GM18867 (cell line): ENCODE results near the gene CCL18.
A peak's percentile ranks its signal among the peaks of the same experiment; 100 is the strongest.
"Not testable (repeated sequence)": the region's sequence is repeated elsewhere in the genome, so short reads cannot be mapped to it uniquely, and the experiment has no call there.

ENCODE experiments used
- ATAC-seq: cut with Tn5 transposase; IDR thresholded peaks from one replicate; pipeline ENCODE4 v1.9.1; 2021; ENCODE audit warnings: mild to moderate bottlenecking, moderate library complexity; ENCODE audit not compliant: unreplicated experiment

The CCL18 gene

GRCh38 chr17:36099004-36099403 is 34.9 kb downstream of the CCL18 start:
- ATAC-seq: not testable (repeated sequence)

- peak; percentile 78 for ATAC-seq
Measured at GRCh38 chr17:36103401-36103975, 39.4 kb downstream of the CCL18 start, which contains the start of gene CCL4. CCL4 (plus strand) TSS chr17:36103827; CDS start chr17:36103906, 79 bp downstream.

GRCh38 chr17:36104246-36104645 is 40.2 kb downstream of the CCL18 start:
- not testable (repeated sequence) for ATAC-seq

GRCh38 chr17:36104701-36105181 is 40.7 kb downstream of the CCL18 start:
- no peak for ATAC-seq

- ATAC-seq: no peak
Measured at GRCh38 chr17:36105781-36106492, 41.9 kb downstream of the CCL18 start.

GRCh38 chr17:36106493-36106835 is 42.4 kb downstream of the CCL18 start:
- ATAC-seq: no peak

GRCh38 chr17:36107660-36108059 is 43.6 kb downstream of the CCL18 start:
- no peak for ATAC-seq

GRCh38 chr17:36108265-36108664 is 44.2 kb downstream of the CCL18 start:
- not testable (repeated sequence) for ATAC-seq

- no peak for ATAC-seq
Measured at GRCh38 chr17:36111068-36111490, 47.0 kb downstream of the CCL18 start.

- no peak for ATAC-seq
Measured at GRCh38 chr17:36112572-36112971, 48.5 kb downstream of the CCL18 start.

- not testable (repeated sequence) for ATAC-seq
Measured at GRCh38 chr17:36113131-36113530, 49.1 kb downstream of the CCL18 start.

GRCh38 chr17:36114971-36115648 is 51.0 kb downstream of the CCL18 start:
- ATAC-seq: not testable (repeated sequence)

GRCh38 chr17:36115649-36115977 is 51.5 kb downstream of the CCL18 start:
- not testable (repeated sequence) for ATAC-seq

- no peak for ATAC-seq
Measured at GRCh38 chr17:36117505-36118382, 53.7 kb downstream of the CCL18 start.

GRCh38 chr17:36118477-36119353 is 54.6 kb downstream of the CCL18 start:
- ATAC-seq: no peak

GRCh38 chr17:36120221-36120620 is 56.1 kb downstream of the CCL18 start:
- ATAC-seq: no peak

- not testable (repeated sequence) for ATAC-seq
Measured at GRCh38 chr17:36121099-36121498, 57.0 kb downstream of the CCL18 start.
